GM12878 (cell line): ENCODE results near the gene HERPUD1. TPM values are rescaled to one million over a fixed set of nuclear protein-coding genes. Genes with fewer than 3 reads are reported as not detected.

Source experiments
- BCLAF1 ChIP-seq: fragments of 450-650 bp; IDR thresholded peaks from 2 replicates; pipeline ENCODE4 v1.6.1; 2017; ENCODE audit warnings: antibody characterized with exemption, mild to moderate bottlenecking, moderate library complexity
- NFYB ChIP-seq: IDR thresholded peaks from 2 replicates; pipeline ENCODE4 v1.6.1; 2011; ENCODE audit warnings: low read depth, mild to moderate bottlenecking, low read length, improper control_type of control experiment, moderate library complexity; ENCODE audit not compliant: insufficient read depth
- POLR2AphosphoS5 ChIP-seq: IDR thresholded peaks from 2 replicates; pipeline ENCODE4 v1.6.1; 2011; ENCODE audit warnings: mild to moderate bottlenecking, low read length, inconsistent platforms
- SIN3A ChIP-seq: IDR thresholded peaks from 2 replicates; pipeline ENCODE4 v1.6.1; 2012; ENCODE audit warnings: low read depth, low read length, improper control_type of control experiment
- WRNIP1 ChIP-seq: IDR thresholded peaks from 2 replicates; pipeline ENCODE4 v1.6.1; 2011; ENCODE audit warnings: low read depth, low read length, improper control_type of control experiment, borderline replicate concordance
- ZBED1 ChIP-seq: IDR thresholded peaks from 2 replicates; pipeline ENCODE4 v1.6.1; 2016; ENCODE audit warnings: borderline replicate concordance
- ZNF592 ChIP-seq: fragments of 450-650 bp; IDR thresholded peaks from 2 replicates; pipeline ENCODE4 v1.6.1; 2017; ENCODE audit warnings: mild to moderate bottlenecking, moderate library complexity
- polyA plus RNA-seq, 11 experiments: library from polyadenylated mRNA; depleted of rRNA in 4 of 11; unstranded in 6 of 11; stranded (reverse) in 5 of 11; fragments of >200 nt; fragmentation: Nextera tagmentation in 4 of 11; fragmentation: Illumina TruSeq in 1 of 11; extraction: Ambion mirVana in 4 of 11; extraction: Trizol in 1 of 11; gene quantifications; 1 replicate in 1 of 11; 2 replicates in 10 of 11; pipeline versions ENCODE4 v1.2.1 to v1.2.3, GENCODE V29; 2011 to 2016; ENCODE audit warnings: inconsistent platforms in 2 of 11, missing spikeins in 2 of 11, low read depth in 1 of 11
- total RNA-seq, 4 experiments: library from RNA; depleted of rRNA in 3 of 4; stranded (reverse); fragments of >200 nt in 3 of 4; fragmentation: Illumina TruSeq in 1 of 4; extraction: Trizol in 1 of 4; gene quantifications; 2 replicates each; pipeline versions ENCODE4 v1.2.1 to v1.2.3, GENCODE V29; 2013 to 2021

Gene HERPUD1
- total and polyA plus RNA-seq, 10 of the 15 experiments (the other 5 are each of a cell fraction or from before 2014, with no cell fraction given), result 32.6 to 212 (median 122) TPM

GRCh38 chr16:56933828-56934598 lies 2.1 kb downstream of the HERPUD1 start (continued):
- no peak for TF ChIP-seq BCLAF1
- TF ChIP-seq WRNIP1, result no peak
- peak; percentile 67 for TF ChIP-seq NFYB
- TF ChIP-seq ZNF592, result no peak
- TF ChIP-seq POLR2AphosphoS5, result peak; percentile 76; the same call in 1 of the 2 replicates
- TF ChIP-seq ZBED1, result no peak
- no peak for TF ChIP-seq SIN3A
- TF ChIP-seq, all 136 proteins: peak for 5
